Stomach smooth muscle (tissue), 2 donors: ENCODE data around the gene TRIM65.
"Not testable (repeated sequence)": the region's sequence is repeated elsewhere in the genome, so short reads cannot be mapped to it uniquely, and the experiment has no call there.

Experiments used
- H3K27ac ChIP-seq: one replicate; pipeline ENCODE4 v1.7.0; 2013; ENCODE audit warnings: mild to moderate bottlenecking, low read length, inconsistent platforms
- H3K27me3 ChIP-seq, 2 donors: one replicate each; pipeline ENCODE4 v1.7.0; 2013; ENCODE audit warnings: low read length in 2 of 2; ENCODE audit not compliant: insufficient read depth in 2 of 2, control insufficient read depth in 1 of 2
- H3K36me3 ChIP-seq, 2 donors: one replicate each; pipeline ENCODE4 v1.7.0; 2013; ENCODE audit warnings: low read length in 2 of 2; ENCODE audit not compliant: control insufficient read depth in 2 of 2, insufficient read depth in 2 of 2
- H3K4me1 ChIP-seq: one replicate; pipeline ENCODE4 v1.7.0; 2013; ENCODE audit warnings: low read length; ENCODE audit not compliant: control insufficient read depth, insufficient read depth
- H3K4me3 ChIP-seq, 2 donors: one replicate each; pipeline ENCODE4 v1.7.0; 2013; ENCODE audit warnings: low read length in 2 of 2
- H3K9ac ChIP-seq, 2 donors: one replicate each; pipeline ENCODE4 v1.7.0; 2013; ENCODE audit warnings: low read length in 2 of 2, mild to moderate bottlenecking in 1 of 2
- H3K9me3 ChIP-seq, 2 donors: one replicate each; pipeline ENCODE4 v1.7.0; 2013; ENCODE audit warnings: low read length in 2 of 2; ENCODE audit not compliant: control insufficient read depth in 2 of 2
- donor health status: healthy.
- donor health status: Pancreatic carcinoma.

The TRIM65 gene

GRCh38 chr17:75861927-75862317 lies 34.8 kb downstream of the TRIM65 start:
- Histone ChIP-seq H3K27me3 (no peaks in the 10 kb centered on the region), H3K4me3 (no peak overlapping the region), H3K4me1 (peaks cover 13% of the 10 kb centered on the region), H3K9me3 (no peaks in the 10 kb centered on the region), H3K9ac (no peak overlapping the region), H3K36me3 (no peaks in the 10 kb centered on the region), H3K27ac (peak overlapping the region; percentile 55)

GRCh38 chr17:75859358-75859757 lies 37.4 kb downstream of the TRIM65 start:
- not testable (repeated sequence) for H3K27ac ChIP-seq, H3K9me3 ChIP-seq, H3K36me3 ChIP-seq, H3K4me3 ChIP-seq, H3K9ac ChIP-seq, H3K27me3 ChIP-seq
- H3K4me1 ChIP-seq = peaks cover 16% of the 10 kb centered on the region

GRCh38 chr17:75856062-75856756 lies 40.5 kb downstream of the TRIM65 start:
- peak overlapping the region; percentile 95 to 96 for H3K4me3 ChIP-seq
- H3K4me1 ChIP-seq = peaks cover 34% of the 10 kb centered on the region
- H3K27ac ChIP-seq = peak overlapping the region; percentile 97
- no peaks in the 10 kb centered on the region for H3K27me3 ChIP-seq
- H3K36me3 ChIP-seq = peaks cover 3% of the 10 kb centered on the region in 2 donors
- H3K9ac ChIP-seq = peak overlapping the region; percentile 91 to 99
- no peaks in the 10 kb centered on the region for H3K9me3 ChIP-seq

GRCh38 chr17:75855310-75856061 lies 41.3 kb downstream of the TRIM65 start, which contains the start of gene WBP2:
Gene WBP2 (minus strand): TSS chr17:75855335. CDS start chr17:75855297, 38 bp downstream.
- peaks cover 41% of the 10 kb centered on the region for H3K4me1 ChIP-seq
- no peaks in the 10 kb centered on the region for H3K27me3 ChIP-seq
- peak within 1 kb of the TSS; percentile 94 to 99 for H3K9ac ChIP-seq
- H3K4me3 ChIP-seq = peak within 1 kb of the TSS; percentile 95 to 96
- peak within 1 kb of the TSS; percentile 97 for H3K27ac ChIP-seq
- peaks cover 8 to 10% of the 10 kb centered on the region in 2 donors for H3K36me3 ChIP-seq
- no peaks in the 10 kb centered on the region for H3K9me3 ChIP-seq

GRCh38 chr17:75854881-75855309 lies 41.9 kb downstream of the TRIM65 start:
- peaks cover 9 to 13% of the 10 kb centered on the region in 2 donors for H3K36me3 ChIP-seq

GRCh38 chr17:75854101-75854748 lies 42.5 kb downstream of the TRIM65 start:
- Histone ChIP-seq H3K27ac (peak overlapping the region; percentile 97), H3K27me3 (no peaks in the 10 kb centered on the region), H3K4me3 (peak overlapping the region; percentile 81 to 95), H3K36me3 (peaks cover 15 to 20% of the 10 kb centered on the region in 2 donors), H3K9ac (peak overlapping the region; percentile 94 to 99), H3K9me3 (no peaks in the 10 kb centered on the region), H3K4me1 (peaks cover 50% of the 10 kb centered on the region)

More at GRCh38 chr17:75854881-75855309, 41.9 kb downstream of the TRIM65 start:
- H3K9ac ChIP-seq = peak overlapping the region; percentile 94 to 99
- peak overlapping the region; percentile 81 to 95 for H3K4me3 ChIP-seq
- H3K27me3 ChIP-seq = no peaks in the 10 kb centered on the region
- H3K27ac ChIP-seq = peak overlapping the region; percentile 97
- H3K4me1 ChIP-seq = peaks cover 44% of the 10 kb centered on the region
- no peaks in the 10 kb centered on the region for H3K9me3 ChIP-seq

DNA sequence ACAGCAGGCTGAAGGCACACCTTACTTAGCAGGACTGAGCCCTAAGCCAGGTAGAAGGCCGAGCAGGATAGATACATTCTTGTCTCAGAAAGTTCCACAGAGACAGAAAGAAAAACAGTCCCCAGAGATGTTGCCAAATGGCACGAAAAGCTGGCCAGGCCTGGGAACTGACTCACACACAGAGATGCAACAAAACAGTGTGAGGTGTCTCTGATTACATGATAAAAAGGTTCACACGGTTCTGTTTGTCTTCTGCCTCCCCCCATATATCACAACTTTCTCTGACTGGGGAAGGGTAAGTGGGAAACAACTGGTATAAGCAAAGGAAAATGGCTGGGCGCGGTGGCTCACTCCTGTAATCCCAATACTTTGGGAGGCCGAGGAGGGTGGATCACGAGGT lies 43.3 kb downstream of the TRIM65 start:
- Histone ChIP-seq H3K9ac (peak overlapping the region; percentile 36 to 57), H3K9me3 (no peaks in the 10 kb centered on the region), H3K4me3 (peak overlapping the region; percentile 40 to 49), H3K4me1 (peaks cover 54% of the 10 kb centered on the region), H3K27me3 (no peaks in the 10 kb centered on the region), H3K36me3 (peaks cover 21 to 26% of the 10 kb centered on the region in 2 donors), H3K27ac (peak overlapping the region; percentile 97)

- Histone ChIP-seq H3K9ac (peak overlapping the region; percentile 51 to 57), H3K36me3 (peaks cover 38 to 44% of the 10 kb centered on the region in 2 donors)
These were observed 45.1 kb downstream of the TRIM65 start for GRCh38 chr17:75851693-75851991.

DNA sequence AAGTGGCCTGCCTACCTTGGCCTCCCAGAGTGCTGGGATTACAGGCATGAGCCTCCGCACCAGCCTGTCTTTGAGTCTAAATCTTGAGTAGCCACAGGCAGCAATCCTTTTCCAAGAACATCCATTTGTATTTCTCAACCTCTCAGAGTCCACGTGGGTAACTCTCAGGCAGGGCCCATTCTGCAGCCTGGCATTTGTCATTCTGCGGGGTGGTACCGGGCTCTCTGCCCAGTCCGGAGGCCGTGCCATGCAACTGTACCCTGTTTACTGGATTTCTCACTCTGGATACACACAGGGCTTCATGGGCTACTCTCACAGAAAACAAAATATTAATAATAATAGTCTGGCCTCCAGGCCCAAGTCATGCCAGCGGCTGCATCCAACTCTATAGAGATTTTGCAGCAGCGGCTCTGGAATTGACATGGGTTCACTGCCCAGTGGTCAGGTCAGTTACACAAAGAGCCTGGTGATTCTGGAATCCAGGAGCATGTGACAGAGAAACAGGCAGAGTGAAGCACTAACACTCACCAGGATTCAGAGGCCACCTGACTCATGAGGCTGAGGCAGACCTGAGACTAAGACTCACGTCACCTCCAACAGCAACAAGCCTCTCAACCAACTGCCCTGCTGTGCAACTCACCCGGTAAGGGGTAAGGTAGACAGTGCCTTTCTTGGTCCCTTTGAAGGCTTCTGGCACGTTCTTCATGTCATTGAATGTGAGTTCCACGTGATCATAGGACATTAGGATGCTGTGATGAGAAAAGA lies 45.6 kb downstream of the TRIM65 start:
- Histone ChIP-seq H3K4me3 (peak overlapping the region in 1 of 2 donors; percentile 35), H3K4me1 (peaks cover 54% of the 10 kb centered on the region), H3K27ac (peak overlapping the region; percentile 89), H3K27me3 (no peaks in the 10 kb centered on the region), H3K9me3 (no peaks in the 10 kb centered on the region), H3K36me3 (peaks cover 41 to 49% of the 10 kb centered on the region in 2 donors), H3K9ac (peak overlapping the region; percentile 51 to 57)

More at GRCh38 chr17:75851693-75851991, 45.1 kb downstream of the TRIM65 start:
- Histone ChIP-seq H3K4me1 (peaks cover 58% of the 10 kb centered on the region), H3K27ac (peak overlapping the region; percentile 89), H3K4me3 (peak overlapping the region in 1 of 2 donors; percentile 35)
- not testable (repeated sequence) for H3K27me3 ChIP-seq, H3K9me3 ChIP-seq

- Histone ChIP-seq H3K27me3 (no peaks in the 10 kb centered on the region), H3K27ac (peak overlapping the region; percentile 37), H3K4me3 (no peak overlapping the region), H3K4me1 (peaks cover 66% of the 10 kb centered on the region), H3K9ac (no peak overlapping the region), H3K36me3 (peaks cover 44 to 53% of the 10 kb centered on the region in 2 donors), H3K9me3 (no peaks in the 10 kb centered on the region)
These were observed 47.0 kb downstream of the TRIM65 start for GRCh38 chr17:75849724-75850123.
